HG03060 (cell line): ENCODE measurements around the gene PDGFC.

Experiments
- ATAC-seq: cut with Tn5 transposase; IDR thresholded peaks from one replicate; pipeline ENCODE4 v1.9.1; 2021; ENCODE audit warnings: low read depth, moderate number of reproducible peaks; ENCODE audit not compliant: unreplicated experiment

Gene PDGFC

GRCh38 chr4:156975686-156976085, 4.1 kb upstream of the PDGFC start:
- ATAC-seq = no peak

GRCh38 chr4:156974264-156974663, 2.7 kb upstream of the PDGFC start:
- ATAC-seq = no peak

- ATAC-seq = no peak
Observed at GRCh38 chr4:156972379-156973015, 898 bp upstream of the PDGFC start.

- no peak for ATAC-seq
Observed at GRCh38 chr4:156971165-156971675, 379 bp downstream of the PDGFC start.

GRCh38 chr4:156970501-156971164, 966 bp downstream of the PDGFC start:
- no peak for ATAC-seq

DNA sequence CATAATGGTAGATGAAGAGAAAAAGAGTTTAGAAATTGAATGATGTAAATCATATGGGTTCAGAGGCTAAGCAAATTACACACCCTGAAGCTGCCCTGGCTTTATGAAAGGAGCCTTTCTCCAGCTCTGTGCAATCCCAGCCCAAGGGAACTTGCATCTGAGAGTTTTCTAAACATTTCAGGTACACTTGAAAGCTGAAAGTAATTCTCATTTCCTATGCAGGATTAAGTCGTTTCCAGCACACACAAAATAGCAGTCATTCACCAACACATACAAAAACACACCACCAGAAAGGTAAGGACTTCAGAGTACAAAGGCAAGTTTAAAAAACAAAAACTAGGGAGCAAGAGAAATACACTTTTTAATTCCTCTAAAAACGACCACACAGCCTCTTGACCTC, 1.7 kb downstream of the PDGFC start:
- ATAC-seq = no peak

DNA sequence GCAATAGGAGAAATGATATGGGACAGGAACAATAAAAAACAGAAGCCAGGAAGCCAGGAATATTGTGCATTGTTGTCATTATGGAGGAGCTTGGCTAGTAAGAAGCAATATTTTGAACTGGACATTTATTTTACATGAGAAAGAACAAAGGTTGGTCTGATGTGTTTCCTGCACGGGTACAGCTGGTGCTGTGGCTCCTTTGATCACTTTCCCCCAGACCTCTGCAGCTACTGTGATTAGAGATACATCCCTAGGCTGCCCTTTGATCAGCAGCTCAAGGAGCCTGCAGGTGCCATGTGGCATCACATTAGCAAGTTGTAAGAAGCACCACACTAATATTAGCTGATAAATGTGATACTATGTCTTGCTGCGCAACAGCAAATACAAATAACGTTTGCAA, 2.5 kb downstream of the PDGFC start:
- no peak for ATAC-seq

DNA sequence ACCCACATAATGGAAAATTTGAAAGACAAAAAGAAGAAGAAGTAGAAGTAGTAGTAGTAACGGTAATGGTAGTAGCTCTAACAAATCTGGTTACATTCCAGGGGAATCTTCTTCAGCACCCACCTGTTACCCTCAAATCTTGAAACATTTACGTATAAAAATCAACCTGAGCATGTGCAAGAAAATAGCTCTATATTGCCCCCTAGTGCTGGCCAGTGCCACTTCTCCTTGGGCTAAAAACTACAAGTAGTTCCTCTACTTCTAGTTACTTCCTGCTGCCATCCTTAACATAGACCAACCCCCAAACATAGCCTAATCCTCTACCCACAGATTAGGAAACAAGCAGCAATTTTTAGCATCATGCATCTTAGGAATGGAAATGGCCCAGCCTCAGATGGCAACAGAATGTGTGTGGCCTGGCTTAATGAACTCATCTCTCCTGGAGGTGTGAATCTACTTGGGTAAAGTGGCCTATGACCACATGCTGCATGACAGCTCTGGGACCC, 3.1 kb downstream of the PDGFC start:
- peak; percentile 75 for ATAC-seq

GRCh38 chr4:156966836-156967235, 4.8 kb downstream of the PDGFC start:
- no peak for ATAC-seq

DNA sequence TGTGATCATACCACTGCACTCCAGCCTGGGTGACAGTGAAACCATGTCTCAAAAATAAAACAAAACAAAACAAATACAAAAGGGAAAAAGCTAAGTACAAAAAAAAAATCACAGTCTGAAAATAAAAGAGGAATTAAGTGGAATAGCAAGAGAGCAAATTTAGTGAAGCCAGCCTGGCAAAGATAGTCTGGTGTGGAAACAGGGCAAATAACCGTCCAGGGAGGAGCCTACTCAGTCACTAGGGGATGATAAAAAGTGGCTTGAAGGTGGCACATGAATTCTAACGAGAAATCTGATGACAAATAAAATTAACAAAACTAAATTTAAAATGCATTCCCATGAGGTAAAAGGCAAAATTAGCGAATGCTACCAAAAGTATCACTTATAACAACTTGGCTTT, 8.2 kb downstream of the PDGFC start:
- ATAC-seq = no peak

GRCh38 chr4:156962528-156962974, 9.0 kb downstream of the PDGFC start:
- no peak for ATAC-seq

GRCh38 chr4:156962058-156962358, 9.6 kb downstream of the PDGFC start:
- ATAC-seq = no peak

GRCh38 chr4:156961196-156962057, 10.2 kb downstream of the PDGFC start:
- no peak for ATAC-seq

- no peak for ATAC-seq
Observed at GRCh38 chr4:156959298-156959702, 12.3 kb downstream of the PDGFC start.

DNA sequence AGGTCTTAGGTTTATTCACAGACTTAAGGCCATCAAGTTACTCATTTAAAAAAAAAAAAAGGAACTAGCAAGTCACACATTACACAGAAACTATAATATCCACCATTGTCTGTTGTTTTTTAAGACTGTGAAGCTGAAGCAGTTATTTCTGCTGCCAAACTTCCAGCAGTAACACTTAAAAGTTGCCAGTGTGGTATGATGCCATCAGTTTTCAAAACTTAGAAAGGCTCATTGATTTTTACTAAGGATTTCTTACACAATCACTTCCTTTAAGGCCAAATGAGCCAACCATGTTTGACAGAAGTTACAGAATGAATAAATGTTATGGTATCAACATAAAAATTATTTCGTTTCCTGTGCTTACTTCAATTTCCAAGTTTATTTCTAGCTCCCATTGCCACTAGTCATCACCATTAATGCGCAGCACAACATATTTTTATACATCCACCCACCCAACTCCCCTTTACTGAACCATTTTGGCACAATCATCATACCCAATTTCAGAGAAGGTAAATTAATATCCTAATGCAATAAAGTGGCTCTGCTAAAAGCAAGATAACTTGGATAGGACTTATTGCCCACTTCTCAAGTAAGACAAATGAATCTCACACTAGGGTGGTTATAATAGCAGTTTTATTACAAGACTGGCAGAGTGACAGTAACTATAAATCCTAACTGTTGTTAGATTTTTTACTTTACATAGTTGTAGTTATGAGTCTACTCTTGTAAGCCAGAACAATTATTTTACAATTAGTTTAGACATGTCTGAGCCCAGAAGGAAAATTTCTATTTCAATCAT, 13.1 kb downstream of the PDGFC start:
- no peak for ATAC-seq

DNA sequence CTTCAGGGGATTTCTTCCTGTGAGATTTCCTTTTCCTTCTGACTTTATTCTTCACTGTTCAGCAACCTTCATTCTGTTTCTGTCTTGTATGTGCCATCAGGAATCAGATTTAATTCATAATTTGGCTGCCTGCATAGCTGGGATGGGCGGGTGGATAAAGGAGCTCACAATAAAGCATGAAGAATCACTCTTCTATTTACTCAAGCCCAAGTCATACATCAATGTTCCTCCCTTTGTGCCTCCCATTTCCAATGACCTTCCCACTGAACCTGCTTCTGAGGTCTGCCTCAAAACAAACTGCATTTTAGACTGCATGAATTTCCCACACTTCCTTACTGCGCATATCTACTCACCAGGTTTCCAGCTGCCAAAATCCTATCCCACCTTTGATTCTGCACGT, 14.0 kb downstream of the PDGFC start:
- ATAC-seq = no peak

GRCh38 chr4:156956826-156957368, 14.7 kb downstream of the PDGFC start:
- ATAC-seq = no peak

- ATAC-seq = no peak
Observed at GRCh38 chr4:156956359-156956758, 15.2 kb downstream of the PDGFC start.

DNA sequence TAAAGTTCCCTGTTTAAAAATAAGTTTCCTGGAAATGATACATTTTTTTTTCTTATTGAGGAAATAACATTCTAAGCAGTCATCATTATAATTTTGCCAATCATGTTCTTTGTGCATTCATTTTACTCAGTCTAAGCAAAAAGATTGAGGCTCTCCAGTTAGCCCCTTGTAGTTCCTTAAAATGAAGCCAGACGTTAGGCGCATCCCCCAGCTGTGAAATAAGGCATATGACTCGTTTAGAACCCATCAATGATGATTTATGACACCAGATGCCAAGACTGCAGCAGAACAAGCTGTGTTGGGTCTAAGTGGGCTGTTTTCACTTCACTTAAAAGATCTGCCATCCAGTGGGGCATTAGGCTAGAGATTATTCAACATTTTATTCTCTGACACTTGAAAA, 17.0 kb downstream of the PDGFC start:
- ATAC-seq = no peak

GRCh38 chr4:156953951-156954350, 17.6 kb downstream of the PDGFC start:
- ATAC-seq = no peak
